ENCODE data around the gene TLCD3A. TPM values are rescaled to one million over a fixed set of nuclear protein-coding genes. Genes with fewer than 3 reads are reported as not detected.
A peak's percentile ranks its signal among the peaks of the same experiment; 100 is the strongest.

The TLCD3A gene
- total RNA-seq, 1 experiment from 2014 or later: 21.6 TPM

DNA sequence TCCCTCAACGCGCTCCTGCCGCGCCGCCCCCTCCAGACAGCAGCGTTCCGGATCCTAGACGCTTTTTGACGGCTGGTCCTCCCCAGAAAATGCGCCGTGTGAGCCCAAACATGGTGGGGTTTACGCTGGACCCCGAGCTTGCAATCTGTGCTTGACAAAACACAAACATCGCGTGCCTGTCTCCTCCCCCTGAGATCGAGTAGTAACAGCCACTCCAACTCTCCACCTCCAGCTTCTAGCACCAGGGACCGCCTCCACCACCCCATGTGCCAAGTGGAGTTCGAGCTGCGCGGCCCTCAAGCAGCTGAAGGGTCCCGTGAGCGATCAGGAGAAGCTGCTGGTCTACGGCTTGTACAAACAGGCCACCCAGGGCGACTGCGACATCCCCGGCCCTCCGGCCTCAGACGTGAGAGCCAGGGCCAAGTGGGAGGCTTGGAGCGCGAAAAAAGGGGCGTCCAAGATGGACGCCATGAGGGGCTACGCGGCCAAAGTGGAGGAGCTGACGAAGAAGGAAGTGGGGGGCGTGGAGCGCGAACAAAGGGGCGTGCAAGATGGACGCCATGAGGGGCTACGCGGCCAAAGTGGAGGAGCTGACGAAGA, 20.3 kb downstream of the TLCD3A start:
- CTCF ChIA-PET: interaction anchor here (0.5 to 1.5 kb wide), 16 partner anchors 10 to 341 kb away, joined by 3 to 10 read pairs (median 4); partner anchors contain the start of genes NXN, TIMM22 and VPS53

DNA sequence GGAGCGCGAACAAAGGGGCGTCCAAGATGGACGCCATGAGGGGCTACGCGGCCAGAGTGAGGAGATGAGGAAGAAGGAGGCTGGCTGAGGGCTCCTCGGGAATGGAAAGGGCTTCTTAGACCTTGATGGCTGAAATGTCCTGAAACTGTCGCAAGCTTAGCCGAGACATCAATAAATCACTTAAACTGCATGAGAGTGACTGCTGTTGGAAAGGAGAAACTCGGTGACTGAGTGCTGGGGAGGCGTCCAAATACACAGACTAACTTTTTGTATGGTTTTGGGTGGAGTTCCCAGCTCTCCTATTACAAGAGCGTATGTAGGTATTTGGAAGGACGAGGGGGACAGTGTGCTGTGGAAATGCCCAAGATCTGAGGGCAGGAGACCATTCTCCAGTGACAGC, 21.0 kb downstream of the TLCD3A start:
- CTCF ChIA-PET: interaction anchor here (1.4 to 2.1 kb wide), 2 partner anchors 55 to 243 kb away, joined by 4 to 10 read pairs (median 8); partner anchors contain the start of gene TIMM22

More for the DNA sequence above, 20.3 kb downstream of the TLCD3A start:
- TF ChIP-seq OVOL2 (CRISPR knock-in tag; IDR thresholded peaks at IDR 0.05; ENCODE audit: borderline replicate concordance): no peak
- TF ChIP-seq, protein P1, sequence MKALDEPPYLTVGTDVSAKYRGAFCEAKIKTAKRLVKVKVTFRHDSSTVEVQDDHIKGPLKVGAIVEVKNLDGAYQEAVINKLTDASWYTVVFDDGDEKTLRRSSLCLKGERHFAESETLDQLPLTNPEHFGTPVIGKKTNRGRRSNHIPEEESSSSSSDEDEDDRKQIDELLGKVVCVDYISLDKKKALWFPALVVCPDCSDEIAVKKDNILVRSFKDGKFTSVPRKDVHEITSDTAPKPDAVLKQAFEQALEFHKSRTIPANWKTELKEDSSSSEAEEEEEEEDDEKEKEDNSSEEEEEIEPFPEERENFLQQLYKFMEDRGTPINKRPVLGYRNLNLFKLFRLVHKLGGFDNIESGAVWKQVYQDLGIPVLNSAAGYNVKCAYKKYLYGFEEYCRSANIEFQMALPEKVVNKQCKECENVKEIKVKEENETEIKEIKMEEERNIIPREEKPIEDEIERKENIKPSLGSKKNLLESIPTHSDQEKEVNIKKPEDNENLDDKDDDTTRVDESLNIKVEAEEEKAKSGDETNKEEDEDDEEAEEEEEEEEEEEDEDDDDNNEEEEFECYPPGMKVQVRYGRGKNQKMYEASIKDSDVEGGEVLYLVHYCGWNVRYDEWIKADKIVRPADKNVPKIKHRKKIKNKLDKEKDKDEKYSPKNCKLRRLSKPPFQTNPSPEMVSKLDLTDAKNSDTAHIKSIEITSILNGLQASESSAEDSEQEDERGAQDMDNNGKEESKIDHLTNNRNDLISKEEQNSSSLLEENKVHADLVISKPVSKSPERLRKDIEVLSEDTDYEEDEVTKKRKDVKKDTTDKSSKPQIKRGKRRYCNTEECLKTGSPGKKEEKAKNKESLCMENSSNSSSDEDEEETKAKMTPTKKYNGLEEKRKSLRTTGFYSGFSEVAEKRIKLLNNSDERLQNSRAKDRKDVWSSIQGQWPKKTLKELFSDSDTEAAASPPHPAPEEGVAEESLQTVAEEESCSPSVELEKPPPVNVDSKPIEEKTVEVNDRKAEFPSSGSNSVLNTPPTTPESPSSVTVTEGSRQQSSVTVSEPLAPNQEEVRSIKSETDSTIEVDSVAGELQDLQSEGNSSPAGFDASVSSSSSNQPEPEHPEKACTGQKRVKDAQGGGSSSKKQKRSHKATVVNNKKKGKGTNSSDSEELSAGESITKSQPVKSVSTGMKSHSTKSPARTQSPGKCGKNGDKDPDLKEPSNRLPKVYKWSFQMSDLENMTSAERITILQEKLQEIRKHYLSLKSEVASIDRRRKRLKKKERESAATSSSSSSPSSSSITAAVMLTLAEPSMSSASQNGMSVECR (CRISPR knock-in tag; IDR thresholded peaks at IDR 0.05; ENCODE audit: borderline replicate concordance): peak; percentile 64; the same call in 1 of the 2 replicates
- 0 out of 2 replicates have a peak, but pooled peaks have one; percentile 38 for TF ChIP-seq TP53 (CRISPR knock-in tag; IDR thresholded peaks at IDR 0.05)
- no peak for TF ChIP-seq ELF4 (CRISPR knock-in tag; IDR thresholded peaks at IDR 0.05; ENCODE audit: low read depth)
- no peak for TF ChIP-seq ZNF317 (CRISPR knock-in tag; IDR thresholded peaks at IDR 0.05; ENCODE audit: borderline replicate concordance, low read depth)
- TF ChIP-seq KAT7 (CRISPR knock-in tag; IDR thresholded peaks at IDR 0.05; ENCODE audit: borderline replicate concordance): no peak
- TF ChIP-seq, protein P2, sequence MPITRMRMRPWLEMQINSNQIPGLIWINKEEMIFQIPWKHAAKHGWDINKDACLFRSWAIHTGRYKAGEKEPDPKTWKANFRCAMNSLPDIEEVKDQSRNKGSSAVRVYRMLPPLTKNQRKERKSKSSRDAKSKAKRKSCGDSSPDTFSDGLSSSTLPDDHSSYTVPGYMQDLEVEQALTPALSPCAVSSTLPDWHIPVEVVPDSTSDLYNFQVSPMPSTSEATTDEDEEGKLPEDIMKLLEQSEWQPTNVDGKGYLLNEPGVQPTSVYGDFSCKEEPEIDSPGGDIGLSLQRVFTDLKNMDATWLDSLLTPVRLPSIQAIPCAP (CRISPR knock-in tag; IDR thresholded peaks at IDR 0.05): no peak
- TF ChIP-seq ZNF138 (CRISPR knock-in tag; conservative IDR thresholded peaks at IDR 0.05): no peak
- TF ChIP-seq JUN (CRISPR knock-in tag; IDR thresholded peaks at IDR 0.05): no peak
- no peak for TF ChIP-seq GABPB1 (CRISPR knock-in tag; IDR thresholded peaks at IDR 0.05)
- no peak for TF ChIP-seq NFE2L1 (CRISPR knock-in tag; IDR thresholded peaks at IDR 0.05)
- TF ChIP-seq SOX15 (CRISPR knock-in tag; IDR thresholded peaks at IDR 0.05): no peak
- TF ChIP-seq, protein P3, sequence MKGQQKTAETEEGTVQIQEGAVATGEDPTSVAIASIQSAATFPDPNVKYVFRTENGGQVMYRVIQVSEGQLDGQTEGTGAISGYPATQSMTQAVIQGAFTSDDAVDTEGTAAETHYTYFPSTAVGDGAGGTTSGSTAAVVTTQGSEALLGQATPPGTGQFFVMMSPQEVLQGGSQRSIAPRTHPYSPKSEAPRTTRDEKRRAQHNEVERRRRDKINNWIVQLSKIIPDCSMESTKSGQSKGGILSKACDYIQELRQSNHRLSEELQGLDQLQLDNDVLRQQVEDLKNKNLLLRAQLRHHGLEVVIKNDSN (CRISPR knock-in tag; IDR thresholded peaks at IDR 0.05): 0 out of 2 replicates have a peak, but pooled peaks have one; percentile 30
- no peak for TF ChIP-seq FOXK1 (CRISPR knock-in tag; IDR thresholded peaks at IDR 0.05)
- peak; percentile 40 for DNase-seq (ENCODE audit: low spot score)
- Mint-ChIP-seq H3K4me1 (peaks cover 25% of the 10 kb centered on the region), H3K27me3 (ENCODE audit: low read depth) (no peaks in the 10 kb centered on the region), H3K9me3 (peaks cover 33% of the 10 kb centered on the region), H3K4me3 (peak overlapping the region; percentile 84), H3K27ac (peak overlapping the region; percentile 94), H3K36me3 (peaks cover 51% of the 10 kb centered on the region)
- ATAC-seq: peak; percentile 37
- POLR2A ChIA-PET: no interaction called here

More for the DNA sequence above, 21.0 kb downstream of the TLCD3A start:
- Mint-ChIP-seq H3K36me3 (peaks cover 44% of the 10 kb centered on the region), H3K4me3 (peak overlapping the region; percentile 6; the same call in 1 of the 2 replicates), H3K9me3 (peaks cover 27% of the 10 kb centered on the region), H3K27ac (no peak overlapping the region), H3K4me1 (peaks cover 25% of the 10 kb centered on the region), H3K27me3 (ENCODE audit: low read depth) (no peaks in the 10 kb centered on the region)
- DNase-seq (ENCODE audit: low spot score) (no peak), ATAC-seq (no peak)
- TF ChIP-seq, protein P4, sequence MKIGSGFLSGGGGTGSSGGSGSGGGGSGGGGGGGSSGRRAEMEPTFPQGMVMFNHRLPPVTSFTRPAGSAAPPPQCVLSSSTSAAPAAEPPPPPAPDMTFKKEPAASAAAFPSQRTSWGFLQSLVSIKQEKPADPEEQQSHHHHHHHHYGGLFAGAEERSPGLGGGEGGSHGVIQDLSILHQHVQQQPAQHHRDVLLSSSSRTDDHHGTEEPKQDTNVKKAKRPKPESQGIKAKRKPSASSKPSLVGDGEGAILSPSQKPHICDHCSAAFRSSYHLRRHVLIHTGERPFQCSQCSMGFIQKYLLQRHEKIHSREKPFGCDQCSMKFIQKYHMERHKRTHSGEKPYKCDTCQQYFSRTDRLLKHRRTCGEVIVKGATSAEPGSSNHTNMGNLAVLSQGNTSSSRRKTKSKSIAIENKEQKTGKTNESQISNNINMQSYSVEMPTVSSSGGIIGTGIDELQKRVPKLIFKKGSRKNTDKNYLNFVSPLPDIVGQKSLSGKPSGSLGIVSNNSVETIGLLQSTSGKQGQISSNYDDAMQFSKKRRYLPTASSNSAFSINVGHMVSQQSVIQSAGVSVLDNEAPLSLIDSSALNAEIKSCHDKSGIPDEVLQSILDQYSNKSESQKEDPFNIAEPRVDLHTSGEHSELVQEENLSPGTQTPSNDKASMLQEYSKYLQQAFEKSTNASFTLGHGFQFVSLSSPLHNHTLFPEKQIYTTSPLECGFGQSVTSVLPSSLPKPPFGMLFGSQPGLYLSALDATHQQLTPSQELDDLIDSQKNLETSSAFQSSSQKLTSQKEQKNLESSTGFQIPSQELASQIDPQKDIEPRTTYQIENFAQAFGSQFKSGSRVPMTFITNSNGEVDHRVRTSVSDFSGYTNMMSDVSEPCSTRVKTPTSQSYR (CRISPR knock-in tag; IDR thresholded peaks at IDR 0.05): no peak
- TF ChIP-seq NR1H2 (CRISPR knock-in tag; IDR thresholded peaks at IDR 0.05) (no peak), OVOL2 (CRISPR knock-in tag; IDR thresholded peaks at IDR 0.05; ENCODE audit: borderline replicate concordance) (no peak)
- POLR2A ChIA-PET: no interaction called here

Measured in WTC11 (cell line).